ENCODE measurements around the gene GPC6.
"Not testable (repeated sequence)": the region's sequence is repeated elsewhere in the genome, so short reads cannot be mapped to it uniquely, and the experiment has no call there.

GPC6 gene

GRCh38 chr13:93226623-93227279, at the start of gene GPC6:
Gene GPC6, plus strand, starts transcription at chr13:93226807.
- peak; percentile 98 for DNase-seq

GRCh38 chr13:93180356-93180969, 46.1 kb upstream of the GPC6 start:
- DNase-seq = no peak

DNA sequence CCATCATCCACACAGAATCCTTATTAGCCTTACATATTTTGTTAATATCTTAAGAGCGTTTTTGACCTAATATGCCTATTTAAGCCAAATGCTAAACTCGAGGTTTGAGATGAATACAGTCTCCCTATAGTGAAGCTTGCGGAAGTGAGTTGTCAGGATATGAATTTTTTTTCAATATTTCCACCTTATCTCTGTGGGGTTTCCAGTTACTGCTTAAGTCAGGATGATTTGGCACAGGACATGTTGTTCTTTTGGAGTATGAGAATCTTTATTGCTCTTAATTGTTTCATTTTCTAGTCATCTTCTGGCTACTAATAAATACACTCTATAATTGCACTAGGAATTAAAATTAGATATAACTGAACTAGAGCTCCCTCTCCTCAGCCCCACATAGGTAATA, 44.2 kb upstream of the GPC6 start:
- DNase-seq = no peak

- DNase-seq = no peak
Measured at GRCh38 chr13:93183302-93183701, 43.3 kb upstream of the GPC6 start.

- no peak for DNase-seq
Measured at GRCh38 chr13:93190006-93190405, 36.6 kb upstream of the GPC6 start.

DNA sequence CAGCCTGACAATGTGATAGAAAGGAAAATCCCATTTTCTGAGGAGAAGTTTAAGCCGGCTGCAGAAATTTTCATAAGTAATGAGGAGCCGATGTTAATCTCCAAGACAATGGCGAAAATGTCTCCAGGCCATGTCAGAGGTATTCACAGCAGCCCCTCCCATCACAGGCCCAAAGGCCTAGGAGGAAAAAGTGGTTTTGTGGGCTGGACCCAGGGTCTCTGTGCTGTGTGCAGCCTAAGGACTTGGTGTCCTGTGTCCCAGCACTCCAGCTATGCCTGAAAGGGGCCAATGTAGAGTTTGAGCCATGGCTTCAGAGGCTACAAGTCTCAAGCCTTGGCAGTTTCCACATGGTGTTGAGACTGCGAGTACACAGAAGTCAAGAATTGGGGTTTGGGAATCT, 32.9 kb upstream of the GPC6 start:
- no peak for DNase-seq

DNA sequence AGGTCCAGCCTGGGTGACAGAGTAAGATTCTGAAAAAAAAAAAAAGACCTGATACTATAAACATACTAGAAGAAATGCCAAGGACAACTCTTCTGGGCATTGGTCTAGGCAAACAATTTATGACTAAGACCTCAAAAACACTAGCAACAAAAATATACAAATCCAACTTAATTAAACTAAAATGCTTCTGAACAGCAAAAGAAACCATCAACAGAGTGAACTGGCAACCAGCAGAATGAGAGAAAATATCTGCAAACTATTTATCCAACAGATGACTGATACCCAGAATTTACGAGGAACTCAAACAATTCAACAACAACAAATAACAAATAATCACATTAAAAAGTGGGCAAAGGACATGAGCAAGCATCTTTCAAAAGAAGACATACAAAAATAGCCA, 26.8 kb upstream of the GPC6 start:
- DNase-seq = no peak

DNA sequence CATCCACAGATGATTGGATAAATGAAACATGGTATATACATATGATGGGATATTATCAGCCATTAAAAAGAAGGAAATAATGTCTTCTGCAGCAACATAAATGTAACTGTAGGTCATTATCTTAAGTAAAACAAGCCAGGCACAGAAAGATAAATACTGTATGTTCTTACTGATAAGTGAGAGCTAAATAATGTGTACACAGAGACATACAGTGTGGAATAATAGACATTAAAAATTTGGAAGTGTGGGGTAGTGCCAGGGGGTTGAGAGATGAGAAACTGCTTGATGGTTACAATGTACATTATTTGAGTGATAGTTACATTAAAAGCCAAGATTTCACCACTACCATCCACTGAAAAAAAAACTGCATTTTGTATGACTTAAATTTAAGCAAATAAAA, 26.0 kb upstream of the GPC6 start:
- no peak for DNase-seq

DNA sequence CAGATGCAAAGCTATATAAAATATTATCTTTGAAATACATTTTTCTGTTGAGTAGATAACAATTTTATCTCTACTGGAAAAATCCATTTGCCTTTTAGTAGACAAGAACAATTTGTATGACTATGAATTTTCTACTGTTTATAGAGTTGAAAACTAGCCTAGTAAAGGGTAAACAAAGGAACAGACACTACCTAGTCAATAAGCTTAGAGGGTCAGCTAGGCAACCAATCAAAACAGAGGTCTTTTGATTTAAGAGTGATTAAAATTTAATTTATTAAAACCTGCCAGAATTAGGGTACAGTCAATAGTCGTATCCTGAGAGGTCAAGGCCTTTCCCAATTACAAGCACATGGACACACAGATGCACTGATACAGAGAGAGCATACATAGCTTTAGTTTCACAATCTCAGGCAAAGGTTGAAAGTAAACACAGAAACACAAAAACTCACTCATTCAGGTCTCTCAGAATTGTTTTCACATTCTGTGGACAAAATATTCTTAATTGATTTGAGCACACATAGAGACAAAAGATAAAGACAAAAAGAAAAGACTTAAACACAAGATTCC, 24.5 kb upstream of the GPC6 start:
- DNase-seq = no peak

- not testable (repeated sequence) for DNase-seq
Measured at GRCh38 chr13:93206778-93207392, 19.7 kb upstream of the GPC6 start.

DNA sequence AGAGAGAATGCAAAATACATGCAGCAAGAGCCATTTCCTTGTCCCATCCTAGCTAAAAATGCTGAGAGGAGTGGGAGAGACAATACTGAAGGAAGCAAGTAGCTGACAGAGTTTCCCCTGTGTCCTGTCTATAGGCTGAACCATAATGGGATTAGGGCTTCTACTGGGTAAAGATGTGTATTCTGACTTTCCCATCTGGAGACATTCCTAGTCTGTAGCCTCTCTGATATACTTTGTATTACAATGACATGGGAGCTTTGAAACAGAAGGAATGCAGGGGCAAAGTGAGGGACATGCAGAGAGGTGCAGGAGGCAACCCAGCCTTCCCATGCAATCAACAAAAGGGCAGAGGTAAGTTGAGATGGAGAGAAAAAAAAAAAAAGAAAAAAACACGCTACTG, 10.5 kb upstream of the GPC6 start:
- DNase-seq = no peak

DNA sequence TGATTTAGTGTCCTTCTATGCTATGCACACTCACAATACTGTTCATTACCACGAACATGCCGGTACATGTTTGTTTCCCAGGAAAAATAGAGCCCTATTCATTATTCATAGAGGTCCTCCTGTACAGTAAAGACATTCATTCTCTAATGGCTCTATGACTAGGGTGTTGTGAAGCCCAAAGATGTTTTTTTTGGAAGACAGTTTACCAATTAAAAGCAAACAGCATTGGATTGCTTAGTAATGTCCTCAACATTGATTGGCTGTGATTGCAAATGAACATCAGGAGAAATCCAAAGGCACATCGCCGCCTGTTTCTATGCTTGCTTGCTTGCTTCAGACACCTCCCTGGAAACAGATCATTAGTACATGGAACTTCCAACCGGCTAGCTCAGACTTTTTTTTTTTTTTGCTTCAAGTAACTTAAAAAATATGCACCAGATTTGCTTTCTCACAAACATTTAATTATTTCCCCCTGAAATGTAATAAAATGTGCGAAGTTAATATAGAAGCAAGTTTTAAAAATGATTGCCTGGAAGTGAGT, 8.8 kb upstream of the GPC6 start:
- no peak for DNase-seq

GRCh38 chr13:93218583-93218982, 8.0 kb upstream of the GPC6 start:
- DNase-seq = no peak

DNA sequence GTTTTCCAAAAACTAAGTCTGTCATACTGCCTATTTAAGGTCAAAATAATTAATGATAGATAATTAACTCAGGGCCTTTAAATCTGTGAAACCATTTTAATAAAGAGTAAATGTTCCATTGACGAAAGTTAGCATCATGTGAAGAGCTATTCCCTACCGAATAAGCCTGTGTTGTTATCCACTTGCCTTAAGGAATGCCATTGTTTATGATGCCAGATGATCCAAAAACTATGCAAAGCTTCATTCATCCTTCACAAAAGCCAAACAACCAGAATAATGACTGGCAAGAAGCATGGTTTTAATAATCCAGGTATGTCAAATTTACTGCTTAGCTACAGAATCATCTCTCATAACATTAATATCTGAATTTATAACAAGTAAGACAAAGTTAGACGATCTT, 6.5 kb upstream of the GPC6 start:
- no peak for DNase-seq

DNA sequence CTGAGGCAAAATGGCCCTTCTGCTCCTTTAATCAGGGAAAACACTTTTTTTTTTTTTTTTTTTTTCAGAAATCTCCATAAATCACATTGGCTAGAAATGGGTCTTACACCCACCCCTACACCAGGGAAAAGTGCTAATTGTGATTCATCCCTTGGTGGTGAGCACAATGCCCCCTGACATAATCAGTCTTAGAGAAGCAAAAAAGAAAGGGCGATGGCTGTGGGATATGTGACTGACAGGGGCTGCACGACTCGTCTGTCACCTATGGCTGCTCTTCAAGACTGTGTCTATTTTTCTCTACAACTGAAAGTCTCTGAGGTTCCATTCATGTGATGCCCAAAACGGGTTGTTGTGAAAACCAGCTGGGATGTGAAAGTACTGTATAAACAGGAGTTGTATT, 3.6 kb upstream of the GPC6 start:
- no peak for DNase-seq

- no peak for DNase-seq
Measured at GRCh38 chr13:93224535-93224934, 2.1 kb upstream of the GPC6 start.

GRCh38 chr13:93225610-93226009, 997 bp upstream of the GPC6 start:
- no peak for DNase-seq

- no peak for DNase-seq
Measured at GRCh38 chr13:93226065-93226622, 463 bp upstream of the GPC6 start.

- DNase-seq = no peak
Measured at GRCh38 chr13:93227280-93227877, 772 bp downstream of the GPC6 start.

GRCh38 chr13:93227878-93228642, 1.5 kb downstream of the GPC6 start:
- peak; percentile 93 for DNase-seq

DNA sequence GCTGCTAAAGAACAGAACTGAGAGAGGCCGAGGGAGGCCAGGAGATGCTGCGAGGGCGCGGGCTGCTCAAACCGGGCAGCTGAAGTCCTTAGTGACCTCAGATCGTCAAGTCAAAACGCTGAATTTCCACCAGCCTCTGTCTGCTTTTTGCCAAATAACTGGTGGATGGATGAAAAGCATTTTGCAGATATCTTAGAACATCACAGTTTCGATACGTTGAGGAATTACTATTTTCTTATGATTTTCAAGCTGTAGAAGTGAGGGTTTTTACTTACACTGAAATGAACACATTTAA, 2.0 kb downstream of the GPC6 start:
- DNase-seq = no peak

DNA sequence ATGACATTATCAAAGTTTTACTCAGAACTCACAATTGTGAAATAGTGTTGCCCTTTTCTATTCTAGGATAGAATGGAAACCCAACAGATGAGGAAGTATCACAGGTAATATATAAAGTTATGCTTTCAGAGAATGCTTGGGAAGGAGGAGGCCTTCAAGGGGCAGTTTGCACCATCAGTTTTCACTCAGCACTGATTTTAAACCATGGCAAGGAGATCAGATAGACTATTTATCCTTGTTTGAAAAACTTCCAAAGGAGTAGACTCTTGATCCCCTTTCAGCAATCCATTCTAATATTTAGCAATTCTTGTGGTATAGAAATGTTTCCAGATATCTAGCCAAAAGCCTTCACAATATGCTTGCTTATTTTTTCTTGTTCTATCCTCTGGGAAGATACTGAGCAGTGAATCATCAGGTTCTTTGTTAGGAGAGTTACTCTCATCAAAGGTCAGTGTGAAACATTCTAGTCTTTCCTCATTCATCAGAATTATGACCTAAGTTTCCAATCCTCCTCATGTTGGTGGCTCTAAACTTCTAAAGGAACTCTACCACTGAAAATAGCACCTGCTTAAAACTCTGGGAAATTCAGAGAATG, 3.8 kb downstream of the GPC6 start:
- DNase-seq = no peak

Measured in NCI-H187 treated with DMSO at 0.1 percent for 48 hours (cell line).